ENCODE results near the gene SGCG.

- TF ChIP-seq CTCF (conservative IDR thresholded peaks at IDR 0.05; ENCODE audit: low read length) (no peak), EZH2phosphoT487 (IDR thresholded peaks at IDR 0.05; ENCODE audit: borderline replicate concordance, low read depth, low read length) (no peak)
These were observed 62.3 kb downstream of the SGCG start for GRCh38 chr13:23243066-23243465.
